BJ (cell line): Measurements from ENCODE around the gene LAMA4. TPM values are rescaled to one million over a fixed set of nuclear protein-coding genes. Genes with fewer than 3 reads are reported as not detected.
"Not testable (repeated sequence)": the region's sequence is repeated elsewhere in the genome, so short reads cannot be mapped to it uniquely, and the experiment has no call there.

Experiments used
- CTCF ChIA-PET: fragments of 350-600 bp; formaldehyde crosslinking; extraction: SDS; loops from one replicate; lab custom pipeline; 2021; ENCODE audit warnings: antibody characterized with exemption, inconsistent platforms; lab: Yijun Ruan, JAX
- POLR2A ChIA-PET: fragments of 300-600 bp; sonication (Branson Sonifier 250); formaldehyde crosslinking; extraction: SDS; loops from one replicate; lab custom pipeline; 2021; ENCODE audit warnings: antibody characterized with exemption; lab: Charles Lee
- DNase-seq: peaks from one replicate; pipeline ENCODE4 v3.0.0-alpha.2; 2011; ENCODE audit warnings: low read depth
- H3K27me3 ChIP-seq: 2 replicates; pipeline ENCODE4 v1.6.0; 2011; ENCODE audit warnings: low read length; ENCODE audit not compliant: control insufficient read depth, insufficient read depth
- H3K36me3 ChIP-seq: 2 replicates; pipeline ENCODE4 v1.5.1; 2011; ENCODE audit warnings: low read length; ENCODE audit not compliant: control insufficient read depth, insufficient read depth
- H3K4me3 ChIP-seq: 2 replicates; pipeline ENCODE4 v1.5.1; 2011; ENCODE audit warnings: low read depth, mild to moderate bottlenecking, control low read depth, low read length
- polyA plus RNA-seq: library from polyadenylated mRNA; depleted of rRNA; stranded (reverse); fragments of >200 nt; gene quantifications from 2 replicates; pipeline ENCODE4 v1.2.3, GENCODE V29; 2011
- TF ChIP-seq, protein P1 (sequence below): IDR thresholded peaks from 2 replicates; pipeline ENCODE4 v1.5.1; 2011; ENCODE audit warnings: low read depth, mild to moderate bottlenecking, control low read depth, inconsistent platforms, low read length, moderate library complexity; ENCODE audit not compliant: insufficient read depth

Gene LAMA4
- polyA plus RNA-seq, 1 experiment, result 301 TPM

DNA sequence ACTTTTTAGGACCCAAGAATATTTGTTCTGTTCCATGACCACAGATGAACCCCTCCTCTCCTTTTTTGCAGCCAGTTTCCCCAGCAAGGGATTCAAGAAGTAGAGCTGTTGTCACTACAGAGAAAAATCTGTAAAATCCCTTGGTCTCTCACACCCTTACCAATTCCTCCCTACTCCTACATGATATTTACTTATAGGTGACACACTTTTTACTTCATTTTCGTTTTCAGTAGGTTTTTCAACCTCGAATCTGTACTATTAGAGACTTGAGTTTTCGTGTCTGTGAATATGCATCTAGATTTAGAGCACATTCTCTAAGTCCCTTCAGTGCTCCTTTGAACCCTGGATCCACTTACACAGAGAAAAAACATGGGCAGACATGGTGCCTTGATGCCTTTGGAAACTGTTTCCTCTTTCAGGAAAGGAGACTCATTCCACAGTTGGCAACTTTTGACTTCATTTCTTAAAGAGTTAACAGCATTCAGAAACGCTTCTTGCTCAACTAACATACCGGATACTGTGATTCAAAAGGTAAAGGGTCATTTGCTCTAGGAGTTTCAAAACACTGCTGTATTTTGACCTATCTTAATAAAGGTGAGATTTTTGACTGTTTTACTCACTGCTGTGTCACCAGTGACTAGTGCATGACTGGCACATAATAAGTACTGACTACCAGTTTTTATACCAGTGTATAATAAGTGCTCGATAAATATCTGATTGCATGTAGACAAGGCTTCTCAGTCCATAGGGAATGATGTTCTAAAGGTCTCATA, 50.6 kb downstream of the LAMA4 start:
- H3K36me3 ChIP-seq, result peaks cover 3% of the 10 kb centered on the region; the same call in 1 of the 2 replicates
- H3K4me3 ChIP-seq, result no peak overlapping the region
- ChIA-PET POLR2A (no interaction called here), CTCF (interaction anchor here (1.0 to 1.4 kb wide), 2 partner anchors 11 to 24 kb away, joined by 3 to 9 read pairs; no protein-coding TSS in a partner anchor)
- TF ChIP-seq, protein P1, sequence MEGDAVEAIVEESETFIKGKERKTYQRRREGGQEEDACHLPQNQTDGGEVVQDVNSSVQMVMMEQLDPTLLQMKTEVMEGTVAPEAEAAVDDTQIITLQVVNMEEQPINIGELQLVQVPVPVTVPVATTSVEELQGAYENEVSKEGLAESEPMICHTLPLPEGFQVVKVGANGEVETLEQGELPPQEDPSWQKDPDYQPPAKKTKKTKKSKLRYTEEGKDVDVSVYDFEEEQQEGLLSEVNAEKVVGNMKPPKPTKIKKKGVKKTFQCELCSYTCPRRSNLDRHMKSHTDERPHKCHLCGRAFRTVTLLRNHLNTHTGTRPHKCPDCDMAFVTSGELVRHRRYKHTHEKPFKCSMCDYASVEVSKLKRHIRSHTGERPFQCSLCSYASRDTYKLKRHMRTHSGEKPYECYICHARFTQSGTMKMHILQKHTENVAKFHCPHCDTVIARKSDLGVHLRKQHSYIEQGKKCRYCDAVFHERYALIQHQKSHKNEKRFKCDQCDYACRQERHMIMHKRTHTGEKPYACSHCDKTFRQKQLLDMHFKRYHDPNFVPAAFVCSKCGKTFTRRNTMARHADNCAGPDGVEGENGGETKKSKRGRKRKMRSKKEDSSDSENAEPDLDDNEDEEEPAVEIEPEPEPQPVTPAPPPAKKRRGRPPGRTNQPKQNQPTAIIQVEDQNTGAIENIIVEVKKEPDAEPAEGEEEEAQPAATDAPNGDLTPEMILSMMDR, result no peak
- no peaks in the 10 kb centered on the region for H3K27me3 ChIP-seq
- DNase-seq, result no peak

DNA sequence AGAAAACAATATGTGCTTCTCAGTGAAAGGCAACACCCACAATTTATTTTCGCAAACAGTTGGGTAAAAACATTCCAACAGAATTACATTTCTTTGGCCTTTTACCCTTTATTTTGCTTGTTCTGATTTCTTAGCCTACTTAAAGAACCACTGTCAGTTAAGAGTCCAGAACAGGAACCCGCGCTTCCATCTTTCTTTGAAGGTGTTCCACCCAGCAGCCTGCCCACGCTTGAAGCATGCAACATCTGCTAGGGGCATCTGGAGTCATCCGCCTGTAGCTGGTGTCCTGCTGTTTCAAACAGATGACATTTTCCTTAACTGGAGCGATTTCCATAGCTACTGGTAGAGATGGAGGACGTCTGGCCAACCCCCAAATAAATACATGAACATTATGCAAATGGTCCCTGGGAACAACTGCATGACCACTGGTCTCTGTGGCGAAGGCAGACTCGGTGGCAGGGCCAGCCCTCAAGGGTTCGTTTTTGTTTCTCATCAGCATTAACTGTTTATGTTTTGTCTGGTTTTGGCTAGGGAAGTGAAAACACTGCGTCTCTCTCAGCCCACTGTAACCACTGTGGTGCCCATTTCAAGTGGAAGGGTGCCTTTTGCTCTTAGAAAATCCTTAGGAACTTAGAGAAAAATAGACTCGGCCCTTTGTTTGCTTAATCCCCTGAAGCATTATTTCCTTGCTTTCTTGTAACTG, 51.6 kb downstream of the LAMA4 start:
- Histone ChIP-seq H3K27me3 (no peaks in the 10 kb centered on the region), H3K36me3 (peaks cover 3% of the 10 kb centered on the region; the same call in 1 of the 2 replicates), H3K4me3 (no peak overlapping the region)
- no peak for DNase-seq
- ChIA-PET POLR2A (no interaction called here), CTCF (interaction anchor here (0.6 kb wide), 2 partner anchors 645 to 1656 kb away, joined by 3 read pairs; no protein-coding TSS in a partner anchor)
- TF ChIP-seq, protein P1, result no peak

DNA sequence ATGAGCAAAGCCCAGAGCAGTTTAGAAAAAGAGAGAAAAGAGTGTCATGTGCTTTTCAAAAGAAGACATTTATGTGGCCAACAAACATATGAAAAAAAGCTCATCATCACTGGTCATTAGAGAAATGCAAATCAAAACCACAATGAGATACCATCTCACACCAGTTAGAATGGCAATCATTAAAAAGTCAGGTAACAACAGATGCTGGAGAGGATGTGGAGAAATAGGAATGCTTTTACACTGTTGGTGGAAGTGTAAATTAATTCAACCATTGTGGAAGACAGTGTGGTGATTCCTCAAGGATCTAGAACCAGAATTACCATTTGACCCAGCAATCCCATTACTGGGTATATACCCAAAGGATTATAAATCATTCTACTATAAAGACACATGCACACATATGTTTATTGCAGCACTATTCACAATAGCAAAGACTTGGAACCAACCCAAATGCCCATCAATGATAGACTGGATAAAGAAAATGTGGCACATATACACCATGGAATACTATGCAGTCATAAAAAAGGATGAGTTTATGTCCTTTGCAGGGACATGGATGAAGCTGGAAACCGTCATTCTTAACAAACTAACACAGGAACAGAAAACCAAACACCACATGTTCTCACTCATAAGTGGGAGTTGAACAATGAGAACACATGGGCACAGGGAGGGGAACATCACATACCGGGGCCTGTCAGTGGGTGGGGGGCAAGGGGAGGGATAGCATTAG, 54.0 kb downstream of the LAMA4 start:
- H3K4me3 ChIP-seq, DNase-seq, POLR2A ChIA-PET, H3K36me3 ChIP-seq, H3K27me3 ChIP-seq, CTCF ChIA-PET: not testable (repeated sequence)

DNA sequence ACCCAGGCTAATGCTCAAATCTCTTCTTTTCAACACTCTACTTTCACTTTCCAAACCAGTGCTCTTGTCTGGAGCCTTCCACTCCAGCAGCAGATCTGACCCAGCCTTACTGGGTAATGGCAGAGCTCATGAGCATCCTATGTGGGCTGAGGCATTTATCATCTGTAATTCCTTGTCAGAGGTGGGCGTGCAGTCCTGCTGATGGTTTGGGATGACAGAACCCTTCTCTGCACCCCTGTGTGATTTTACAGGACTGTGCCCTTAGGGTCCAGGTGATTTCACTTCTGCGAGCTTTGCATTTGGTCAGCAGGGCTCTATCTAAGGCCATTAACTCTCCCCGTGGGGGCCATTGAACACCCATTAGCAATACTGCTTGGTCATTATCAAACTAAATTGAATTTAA, 55.4 kb downstream of the LAMA4 start:
- DNase-seq, result no peak
- TF ChIP-seq, protein P1, result no peak
- POLR2A ChIA-PET, result no interaction called here
- Histone ChIP-seq H3K36me3 (no peaks in the 10 kb centered on the region), H3K4me3 (no peak overlapping the region), H3K27me3 (no peaks in the 10 kb centered on the region)
- CTCF ChIA-PET, result interaction anchor here (0.7 to 1.0 kb wide), 3 partner anchors 10 to 113 kb away, joined by 3 read pairs; no protein-coding TSS in a partner anchor

DNA sequence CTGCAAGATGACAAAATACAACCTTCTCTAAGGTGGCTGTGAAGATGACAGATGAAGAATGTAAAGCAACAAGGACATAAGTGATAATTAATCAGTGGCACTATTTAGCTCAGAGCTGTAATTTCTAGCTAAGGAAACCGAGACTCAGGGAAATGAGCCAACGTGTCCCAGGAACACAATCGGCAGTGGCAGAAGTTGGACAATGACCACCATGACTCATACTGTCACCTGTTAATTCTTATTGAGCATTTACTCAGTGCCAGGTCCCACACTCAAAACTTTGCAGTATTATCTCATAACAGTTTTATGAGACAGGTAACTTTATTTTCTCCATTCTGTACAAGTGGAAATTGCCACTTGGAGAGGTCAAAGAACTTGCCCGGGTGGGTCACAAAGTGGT, 55.8 kb downstream of the LAMA4 start:
- ChIA-PET POLR2A (no interaction called here), CTCF (interaction anchor here (0.8 to 1.0 kb wide), 2 partner anchors 10 to 14 kb away, joined by 3 read pairs; no protein-coding TSS in a partner anchor)
- TF ChIP-seq, protein P1, result no peak
- H3K4me3 ChIP-seq, result no peak overlapping the region
- H3K27me3 ChIP-seq, result no peaks in the 10 kb centered on the region
- H3K36me3 ChIP-seq, result no peaks in the 10 kb centered on the region
- DNase-seq, result no peak
